Bone marrow (tissue), 2 donors: ENCODE measurements around the gene NHEJ1.

ENCODE experiments used
- DNase-seq, 2 donors: peaks; one replicate each; lab custom pipeline; 2025; lab: John Stamatoyannopoulos, UW

The NHEJ1 gene

GRCh38 chr2:219182331-219183150 lies 21.9 kb upstream of the NHEJ1 start:
- no peak for DNase-seq

- DNase-seq, result no peak
These were observed 20.9 kb upstream of the NHEJ1 start for GRCh38 chr2:219181531-219181930.

- no peak for DNase-seq
These were observed 20.3 kb upstream of the NHEJ1 start for GRCh38 chr2:219180961-219181360.

GRCh38 chr2:219179601-219180465 lies 19.2 kb upstream of the NHEJ1 start:
- DNase-seq, result no peak

GRCh38 chr2:219178377-219179175 lies 18.0 kb upstream of the NHEJ1 start:
- no peak for DNase-seq

- peak; percentile 86 to 90 for DNase-seq
These were observed 17.1 kb upstream of the NHEJ1 start, which contains the start of gene RETREG2 for GRCh38 chr2:219177552-219178376. Gene RETREG2, plus strand, starts transcription at chr2:219178275. Its CDS starts 78 bp downstream, at chr2:219178353.

GRCh38 chr2:219176818-219177551 lies 16.4 kb upstream of the NHEJ1 start, which contains the start of gene CNPPD1:
Gene CNPPD1, minus strand, starts transcription at chr2:219176925. Its CDS starts 97 bp downstream, at chr2:219176828.
- peak; percentile 66 to 75 for DNase-seq

GRCh38 chr2:219175928-219176817 lies 15.6 kb upstream of the NHEJ1 start:
- DNase-seq, result peak in 1 of 2 donors; percentile 63

- no peak for DNase-seq
These were observed 14.9 kb upstream of the NHEJ1 start for GRCh38 chr2:219175486-219175885.

GRCh38 chr2:219174801-219175200 lies 14.2 kb upstream of the NHEJ1 start:
- DNase-seq, result no peak

GRCh38 chr2:219174146-219174545 lies 13.5 kb upstream of the NHEJ1 start:
- DNase-seq, result no peak

GRCh38 chr2:219173176-219173575 lies 12.6 kb upstream of the NHEJ1 start:
- DNase-seq, result no peak

GRCh38 chr2:219172231-219173154 lies 11.9 kb upstream of the NHEJ1 start:
- no peak for DNase-seq

- peak in 1 of 2 donors; percentile 28 for DNase-seq
These were observed 10.6 kb upstream of the NHEJ1 start for GRCh38 chr2:219171231-219171651.

- DNase-seq, result no peak
These were observed 9.5 kb upstream of the NHEJ1 start, which contains the start of gene SLC23A3 for GRCh38 chr2:219169930-219170654. Gene SLC23A3, minus strand, starts transcription at chr2:219170029. Its CDS starts 45 bp downstream, at chr2:219169984.

GRCh38 chr2:219168932-219169331 lies 8.3 kb upstream of the NHEJ1 start:
- no peak for DNase-seq

- no peak for DNase-seq
These were observed 7.9 kb upstream of the NHEJ1 start for GRCh38 chr2:219168526-219168925.
